Keratinocyte (primary cell): ENCODE data around the gene RNPEP. TPM values are rescaled to one million over a fixed set of nuclear protein-coding genes. Genes with fewer than 3 reads are reported as not detected.

Experiments used
- DNase-seq: peaks from one replicate; pipeline ENCODE4 v3.0.0-alpha.2; 2011; ENCODE audit warnings: low read depth, missing footprints, low spot score
- FAIRE-seq: peaks from 2 replicates; lab custom pipeline; 2011; peaks lifted over from hg19 to GRCh38; lab: Jason Lieb, UNC
- H2AFZ ChIP-seq: 2 replicates; pipeline ENCODE4 v1.6.0; 2012; ENCODE audit warnings: low read length, control low read depth, inconsistent platforms; ENCODE audit not compliant: control insufficient read depth
- H3K27ac ChIP-seq: 2 replicates; pipeline ENCODE4 v1.5.1; 2011; ENCODE audit warnings: low read length; ENCODE audit not compliant: control insufficient read depth, insufficient read depth
- H3K27me3 ChIP-seq: 3 replicates; pipeline ENCODE4 v1.6.0; 2011; ENCODE audit warnings: low read length; ENCODE audit not compliant: control insufficient read depth, insufficient read depth; ENCODE audit errors: extremely low read depth
- H3K36me3 ChIP-seq, 2 experiments: 2 replicates in 1 of 2; 3 replicates in 1 of 2; pipeline ENCODE4 v1.5.1; 2011; ENCODE audit warnings: low read length in 2 of 2, mild to moderate bottlenecking in 1 of 2; ENCODE audit not compliant: control insufficient read depth in 2 of 2, insufficient read depth in 2 of 2; ENCODE audit errors: extremely low read depth in 1 of 2
- H3K4me1 ChIP-seq: 3 replicates; pipeline ENCODE4 v1.5.1; 2011; ENCODE audit warnings: low read length; ENCODE audit not compliant: control insufficient read depth, insufficient read depth; ENCODE audit errors: extremely low read depth
- H3K4me2 ChIP-seq: 3 replicates; pipeline ENCODE4 v1.6.0; 2011; ENCODE audit warnings: low read depth, low read length; ENCODE audit not compliant: control insufficient read depth, insufficient read depth; ENCODE audit errors: extremely low read depth
- H3K4me3 ChIP-seq, 3 experiments: fragments of 200-600 bp in 1 of 3; sonication (generic) in 1 of 3; 2 replicates in 2 of 3; 3 replicates in 1 of 3; pipeline ENCODE4 v1.5.1; 2011 to 2016; ENCODE audit warnings: low read length in 3 of 3, mild to moderate bottlenecking in 3 of 3, control low read depth in 2 of 3, inconsistent platforms in 1 of 3, low read depth in 1 of 3, mixed read lengths in 1 of 3, mixed run types in 1 of 3, moderate library complexity in 1 of 3; ENCODE audit not compliant: control insufficient read depth in 2 of 3, insufficient read depth in 2 of 3; ENCODE audit errors: extremely low read depth in 1 of 3
- H3K79me2 ChIP-seq: 2 replicates; pipeline ENCODE4 v1.6.0; 2012; ENCODE audit warnings: low read length; ENCODE audit not compliant: control insufficient read depth, insufficient read depth
- H3K9ac ChIP-seq: 3 replicates; pipeline ENCODE4 v1.6.0; 2011; ENCODE audit warnings: low read length; ENCODE audit not compliant: control insufficient read depth, insufficient read depth; ENCODE audit errors: extremely low read depth
- H3K9me1 ChIP-seq: 3 replicates; pipeline ENCODE4 v1.6.0; 2011; ENCODE audit warnings: low read length; ENCODE audit not compliant: control insufficient read depth, insufficient read depth; ENCODE audit errors: extremely low read depth
- H3K9me3 ChIP-seq: 2 replicates; pipeline ENCODE4 v1.5.1; 2012; ENCODE audit warnings: low read depth, low read length; ENCODE audit not compliant: control insufficient read depth
- H4K20me1 ChIP-seq: 3 replicates; pipeline ENCODE4 v1.6.0; 2011; ENCODE audit warnings: low read length; ENCODE audit not compliant: control insufficient read depth, insufficient read depth; ENCODE audit errors: extremely low read depth
- EZH2 ChIP-seq: IDR thresholded peaks from one replicate; pipeline ENCODE4 v1.6.1; 2012; ENCODE audit warnings: inconsistent platforms, mild to moderate bottlenecking, low read length, moderate library complexity
- dilution Hi-C: fragments of 300-500 bp; cut with MboI; formaldehyde crosslinking; loops from one replicate; pipeline ENCODE4 v1.7.0; 2020; ENCODE audit warnings: low sequenced_read_pairs; ENCODE audit not compliant: extremely low pct_ligation_motif_present
- polyA plus RNA-seq, 5 experiments: library from polyadenylated mRNA; depleted of rRNA in 3 of 5; stranded (reverse) in 3 of 5; stranded (forward) in 1 of 5; unstranded in 1 of 5; fragments of >200 nt; gene quantifications; 1 replicate in 1 of 5; 2 replicates in 3 of 5; 3 replicates in 1 of 5; pipeline versions ENCODE4 v1.2.1 to v1.2.3, GENCODE V29; 2011 to 2012; ENCODE audit warnings: missing spikeins in 2 of 5, low read depth in 1 of 5, low replicate concordance in 1 of 5
- TF ChIP-seq, protein P1 (sequence below), 3 experiments: IDR thresholded peaks in 1 of 3; conservative IDR thresholded peaks in 1 of 3; optimal IDR thresholded peaks in 1 of 3; 2 replicates in 2 of 3; 3 replicates in 1 of 3; pipeline versions ENCODE3 to v1.5.1; 2011; ENCODE audit warnings: low read length in 3 of 3, mild to moderate bottlenecking in 3 of 3, moderate library complexity in 2 of 3, control low read depth in 1 of 3, inconsistent platforms in 1 of 3; ENCODE audit not compliant: insufficient read depth in 2 of 3; ENCODE audit errors: extremely low read depth in 1 of 3

Gene RNPEP
- polyA plus RNA-seq, 1 donor (not counting 4 experiments of a cell fraction or from before 2014, with no cell fraction given), result 63.0 TPM

DNA sequence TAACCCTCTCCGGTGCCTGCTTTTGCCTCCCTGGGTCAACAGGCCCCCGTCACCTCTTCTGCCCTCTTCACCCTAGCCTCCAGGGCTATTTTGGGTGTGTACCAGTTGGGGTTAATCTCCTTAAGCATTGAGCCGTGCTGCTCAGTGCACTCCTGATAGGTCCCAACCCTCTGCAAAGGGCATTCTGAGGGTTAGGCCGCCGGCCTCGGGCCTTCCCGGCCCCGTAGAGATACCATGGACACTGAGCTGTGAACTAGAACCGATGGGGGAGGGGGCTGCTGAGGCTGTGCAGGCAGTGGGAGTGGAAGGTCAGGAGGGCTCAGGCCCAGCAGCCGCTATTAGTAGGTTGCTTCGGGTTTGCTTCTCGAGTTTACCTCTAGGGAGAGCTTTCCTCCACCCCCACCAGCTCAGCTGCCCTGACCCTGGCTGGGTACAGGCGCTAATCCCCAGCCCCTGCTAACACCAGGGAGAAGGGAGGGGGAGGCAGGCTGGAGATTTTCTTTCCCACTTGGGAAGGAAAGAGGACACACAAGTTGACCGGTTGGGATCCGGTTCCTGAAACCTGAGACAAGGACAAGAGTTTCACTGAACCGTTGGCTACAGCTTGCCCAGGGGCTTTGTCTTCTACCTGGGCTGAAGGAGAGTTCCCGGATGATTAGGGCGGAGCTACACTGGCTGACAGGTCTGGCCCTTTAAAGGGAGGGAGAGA is 40.9 kb upstream of the RNPEP start:
- no peaks in the 10 kb centered on the region for H3K36me3 ChIP-seq
- H4K20me1 ChIP-seq, result no peaks in the 10 kb centered on the region
- no peak overlapping the region for H3K9ac ChIP-seq
- DNase-seq (no peak), FAIRE-seq (no peak)
- H3K27me3 ChIP-seq, result peaks cover 23% of the 10 kb centered on the region
- H3K79me2 ChIP-seq, result no peaks in the 10 kb centered on the region
- dilution Hi-C loops, result no loop called here
- no peak for TF ChIP-seq EZH2
- TF ChIP-seq, protein P1, sequence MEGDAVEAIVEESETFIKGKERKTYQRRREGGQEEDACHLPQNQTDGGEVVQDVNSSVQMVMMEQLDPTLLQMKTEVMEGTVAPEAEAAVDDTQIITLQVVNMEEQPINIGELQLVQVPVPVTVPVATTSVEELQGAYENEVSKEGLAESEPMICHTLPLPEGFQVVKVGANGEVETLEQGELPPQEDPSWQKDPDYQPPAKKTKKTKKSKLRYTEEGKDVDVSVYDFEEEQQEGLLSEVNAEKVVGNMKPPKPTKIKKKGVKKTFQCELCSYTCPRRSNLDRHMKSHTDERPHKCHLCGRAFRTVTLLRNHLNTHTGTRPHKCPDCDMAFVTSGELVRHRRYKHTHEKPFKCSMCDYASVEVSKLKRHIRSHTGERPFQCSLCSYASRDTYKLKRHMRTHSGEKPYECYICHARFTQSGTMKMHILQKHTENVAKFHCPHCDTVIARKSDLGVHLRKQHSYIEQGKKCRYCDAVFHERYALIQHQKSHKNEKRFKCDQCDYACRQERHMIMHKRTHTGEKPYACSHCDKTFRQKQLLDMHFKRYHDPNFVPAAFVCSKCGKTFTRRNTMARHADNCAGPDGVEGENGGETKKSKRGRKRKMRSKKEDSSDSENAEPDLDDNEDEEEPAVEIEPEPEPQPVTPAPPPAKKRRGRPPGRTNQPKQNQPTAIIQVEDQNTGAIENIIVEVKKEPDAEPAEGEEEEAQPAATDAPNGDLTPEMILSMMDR (optimal IDR thresholded peaks at IDR 0.05 in 1 of 3, IDR thresholded peaks at IDR 0.05 in 1 of 3, conservative IDR thresholded peaks at IDR 0.05 in 1 of 3; ENCODE audit: extremely low read depth in 1 of 3, insufficient read depth in 2 of 3, low read length in 3 of 3), result no peak
- H3K9me3 ChIP-seq, result no peaks in the 10 kb centered on the region
- H3K4me3 ChIP-seq, result no peak overlapping the region
- H3K4me1 ChIP-seq, result peaks cover 9% of the 10 kb centered on the region
- no peaks in the 10 kb centered on the region for H3K9me1 ChIP-seq
- no peak overlapping the region for H3K27ac ChIP-seq
- no peak overlapping the region for H3K4me2 ChIP-seq
- no peak overlapping the region for H2AFZ ChIP-seq

GRCh38 chr1:201942129-201942495 is 40.3 kb upstream of the RNPEP start:
- Histone ChIP-seq H3K9me1 (no peaks in the 10 kb centered on the region), H3K27me3 (peaks cover 29% of the 10 kb centered on the region), H3K4me2 (no peak overlapping the region), H3K4me1 (peaks cover 9% of the 10 kb centered on the region), H4K20me1 (no peaks in the 10 kb centered on the region), H3K9ac (no peak overlapping the region), H3K79me2 (no peaks in the 10 kb centered on the region), H3K36me3 (no peaks in the 10 kb centered on the region), H3K27ac (no peak overlapping the region), H2AFZ (no peak overlapping the region), H3K4me3 (no peak overlapping the region), H3K9me3 (no peaks in the 10 kb centered on the region)
- TF ChIP-seq, protein P1 (optimal IDR thresholded peaks at IDR 0.05 in 1 of 3, IDR thresholded peaks at IDR 0.05 in 1 of 3, conservative IDR thresholded peaks at IDR 0.05 in 1 of 3; ENCODE audit: extremely low read depth in 1 of 3, insufficient read depth in 2 of 3, low read length in 3 of 3), result no peak
- TF ChIP-seq EZH2, result no peak
- FAIRE-seq (no peak), DNase-seq (no peak)
- dilution Hi-C loops, result no loop called here
